T follicular helper cell (primary cell): Measurements from ENCODE around the gene DNAH9.

Source experiments
- DNase-seq: peaks from one replicate; pipeline ENCODE4 v3.0.0-alpha.2; 2020; ENCODE audit warnings: low read depth

Gene DNAH9

GRCh38 chr17:11589716-11590115 lies 8.6 kb upstream of the DNAH9 start:
- no peak for DNase-seq

DNA sequence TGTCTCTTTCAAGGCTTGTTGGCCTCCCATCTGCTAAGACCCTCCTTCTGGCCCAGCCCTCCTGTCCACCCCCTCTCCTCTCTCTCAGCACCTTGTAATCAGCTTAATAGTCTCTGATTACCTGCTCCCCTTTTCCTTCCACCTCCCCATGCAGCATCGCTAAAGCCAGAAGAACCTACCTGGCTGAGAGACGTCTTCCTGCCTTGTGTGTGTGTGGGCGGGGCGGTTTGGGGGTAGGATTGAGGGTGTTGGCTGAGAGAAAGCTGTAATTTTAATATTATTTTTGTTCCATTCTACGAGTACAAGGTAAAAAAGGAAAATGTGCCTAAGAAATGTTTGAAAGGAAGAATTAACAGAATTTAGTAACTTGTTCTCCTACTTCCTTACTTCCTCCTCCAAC lies 3.4 kb downstream of the DNAH9 start:
- DNase-seq: no peak

DNA sequence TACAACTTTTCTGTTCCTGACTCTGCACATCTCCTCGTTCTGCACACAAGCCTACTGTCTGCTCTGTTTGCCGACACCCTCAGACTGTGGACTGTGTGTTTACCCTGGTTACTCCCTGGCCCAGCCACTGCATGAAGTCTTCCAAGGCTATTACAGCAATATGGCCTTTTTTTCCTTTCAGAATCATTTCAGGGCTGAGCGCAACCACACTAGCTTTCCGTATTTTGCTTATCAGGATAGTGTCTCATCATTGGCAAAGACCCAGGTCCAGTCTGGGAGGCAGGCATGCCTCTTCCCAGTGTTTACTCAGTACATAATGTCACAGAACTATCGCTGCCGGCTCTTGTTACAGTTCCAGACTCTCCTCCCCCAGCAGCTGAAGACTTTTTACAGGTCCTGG lies 10.1 kb downstream of the DNAH9 start:
- no peak for DNase-seq

DNA sequence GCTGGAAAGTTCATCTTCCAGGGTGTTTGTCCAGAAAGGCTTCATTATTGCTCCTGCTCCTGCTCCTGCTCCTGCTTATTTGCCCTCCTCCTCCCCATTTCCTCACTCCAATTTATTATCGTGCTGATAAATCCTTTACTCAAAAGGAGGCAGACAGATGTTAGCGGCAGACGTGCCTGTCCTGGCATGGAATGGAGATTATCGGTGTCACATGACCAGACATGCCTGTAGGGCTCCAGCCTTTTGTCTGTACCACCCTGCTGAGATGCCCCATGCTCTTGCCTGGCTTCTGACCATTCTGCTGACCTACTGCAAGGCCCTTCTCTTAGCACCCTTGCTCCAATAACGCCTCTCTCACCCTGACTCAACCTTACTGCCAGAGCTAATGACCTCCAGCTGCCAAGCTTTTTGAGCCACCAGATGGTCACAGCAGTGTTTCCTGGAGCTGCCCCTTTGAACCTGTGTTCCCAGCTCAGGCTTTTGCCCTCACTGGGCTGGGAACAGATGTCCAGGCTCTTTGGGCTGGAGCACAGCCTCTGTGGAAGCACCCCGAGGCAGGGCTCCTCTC lies 12.8 kb downstream of the DNAH9 start:
- no peak for DNase-seq

GRCh38 chr17:11612956-11613355 lies 14.7 kb downstream of the DNAH9 start:
- DNase-seq: no peak

GRCh38 chr17:11618861-11619566 lies 20.7 kb downstream of the DNAH9 start:
- no peak for DNase-seq

DNA sequence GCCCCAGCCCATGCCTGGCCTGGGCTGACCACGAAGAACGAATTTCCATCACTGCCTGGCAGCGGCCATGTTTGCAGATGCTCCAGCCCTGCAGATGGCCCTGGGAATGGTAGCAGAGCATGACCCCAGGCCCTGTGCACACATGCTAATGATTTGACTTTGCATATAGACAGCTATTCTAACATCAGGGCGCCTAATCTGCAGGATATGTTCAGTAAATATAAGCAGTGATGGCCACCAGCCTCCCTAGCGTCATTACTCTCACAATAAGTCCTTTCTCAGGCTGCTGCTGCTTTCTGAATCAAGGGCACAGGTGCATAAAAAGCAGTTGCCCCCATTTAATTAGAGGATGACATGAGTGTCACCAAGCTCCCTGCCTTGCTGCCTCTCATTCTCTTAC lies 24.2 kb downstream of the DNAH9 start:
- no peak for DNase-seq

DNA sequence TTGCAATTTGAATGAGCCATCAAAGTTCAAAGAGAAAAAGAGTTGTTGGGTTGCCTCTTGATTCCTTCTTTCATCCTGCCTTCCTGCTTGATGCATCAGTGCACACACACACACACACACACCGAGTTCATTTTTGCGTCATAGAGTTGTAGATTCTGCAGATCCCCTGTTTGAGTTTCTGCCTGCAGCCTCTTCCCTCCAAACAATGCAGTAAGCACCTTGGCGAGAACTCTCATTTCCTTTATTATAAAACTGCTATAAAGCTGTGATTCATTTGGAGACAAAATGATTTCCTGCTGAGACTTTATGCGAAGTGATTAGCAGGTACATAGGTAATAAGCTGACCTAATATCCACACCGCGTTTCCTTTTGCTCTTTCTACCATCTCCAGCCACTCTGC lies 26.7 kb downstream of the DNAH9 start:
- DNase-seq: no peak

- no peak for DNase-seq
These were observed 27.6 kb downstream of the DNAH9 start for GRCh38 chr17:11625878-11626277.

DNA sequence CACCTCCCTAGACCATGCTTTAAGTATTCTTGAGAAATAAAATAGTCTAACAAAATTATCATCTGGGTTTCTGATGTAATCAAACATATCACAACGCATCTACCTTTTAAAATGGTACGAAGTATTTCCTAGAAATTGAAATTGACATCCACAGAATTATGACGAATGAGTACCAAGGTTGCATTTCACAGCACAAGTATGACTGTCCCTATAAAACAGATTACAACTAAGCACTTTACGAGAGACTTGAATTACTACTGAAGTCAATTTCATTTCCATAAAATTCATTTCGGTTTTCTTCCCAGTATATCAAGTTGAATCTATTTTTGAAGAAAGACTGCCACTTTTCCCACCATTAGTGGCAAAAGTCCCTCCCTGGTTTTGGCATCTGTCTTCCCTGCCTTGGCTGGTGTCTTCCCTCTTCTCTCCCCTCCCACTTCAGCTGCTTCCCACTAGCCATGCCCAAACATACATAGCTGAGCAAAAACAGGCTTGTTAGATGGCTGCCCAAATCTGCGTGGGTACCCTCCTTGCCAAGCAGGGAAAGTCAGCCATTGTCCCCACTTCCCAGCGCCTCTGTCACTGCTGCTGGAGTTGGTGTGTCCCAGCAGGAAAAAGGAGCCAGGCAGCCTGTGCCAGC lies 29.2 kb downstream of the DNAH9 start:
- DNase-seq: no peak

- no peak for DNase-seq
These were observed 30.1 kb downstream of the DNAH9 start for GRCh38 chr17:11628374-11628773.

GRCh38 chr17:11628831-11629230 lies 30.6 kb downstream of the DNAH9 start:
- DNase-seq: no peak

DNA sequence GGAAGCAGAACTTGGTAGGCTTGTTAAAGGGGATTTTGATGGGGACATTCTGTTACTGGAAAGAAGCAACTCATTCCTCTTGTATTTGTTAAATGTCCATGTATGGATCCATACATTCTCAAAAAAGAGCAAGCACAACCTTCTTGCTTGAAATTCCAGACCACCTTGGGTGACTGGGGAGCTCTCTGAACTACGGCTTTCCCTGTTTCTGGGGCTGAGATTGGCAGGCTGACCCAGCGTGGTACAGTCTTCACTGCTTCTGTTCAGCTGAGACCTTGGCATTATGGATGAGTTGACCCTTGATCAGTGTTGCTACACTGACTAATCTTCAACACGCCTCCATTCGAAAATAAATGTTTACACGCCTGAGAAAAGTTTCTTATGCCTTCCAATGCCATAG lies 38.5 kb downstream of the DNAH9 start:
- no peak for DNase-seq

DNA sequence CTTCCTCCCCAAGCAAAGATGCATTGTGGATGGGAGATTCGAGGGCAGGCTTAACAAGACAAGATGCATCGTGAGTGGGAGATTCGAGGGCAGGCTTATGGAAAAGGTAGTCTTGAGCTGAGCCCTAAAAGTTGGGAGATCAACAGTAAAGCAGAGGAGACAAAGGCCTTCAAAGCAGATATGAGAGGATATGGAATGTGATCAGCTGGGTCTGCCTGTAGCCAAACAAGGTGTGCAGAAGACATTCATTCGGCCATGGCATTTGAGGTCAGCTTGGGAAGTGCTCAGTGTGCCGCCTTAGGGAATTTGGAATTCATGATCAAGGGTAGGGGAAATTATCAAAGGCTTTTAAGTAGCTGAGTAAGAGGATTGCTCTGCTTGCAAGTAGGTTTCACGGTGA lies 39.5 kb downstream of the DNAH9 start:
- no peak for DNase-seq

- DNase-seq: no peak
These were observed 40.5 kb downstream of the DNAH9 start for GRCh38 chr17:11638700-11639265.

DNA sequence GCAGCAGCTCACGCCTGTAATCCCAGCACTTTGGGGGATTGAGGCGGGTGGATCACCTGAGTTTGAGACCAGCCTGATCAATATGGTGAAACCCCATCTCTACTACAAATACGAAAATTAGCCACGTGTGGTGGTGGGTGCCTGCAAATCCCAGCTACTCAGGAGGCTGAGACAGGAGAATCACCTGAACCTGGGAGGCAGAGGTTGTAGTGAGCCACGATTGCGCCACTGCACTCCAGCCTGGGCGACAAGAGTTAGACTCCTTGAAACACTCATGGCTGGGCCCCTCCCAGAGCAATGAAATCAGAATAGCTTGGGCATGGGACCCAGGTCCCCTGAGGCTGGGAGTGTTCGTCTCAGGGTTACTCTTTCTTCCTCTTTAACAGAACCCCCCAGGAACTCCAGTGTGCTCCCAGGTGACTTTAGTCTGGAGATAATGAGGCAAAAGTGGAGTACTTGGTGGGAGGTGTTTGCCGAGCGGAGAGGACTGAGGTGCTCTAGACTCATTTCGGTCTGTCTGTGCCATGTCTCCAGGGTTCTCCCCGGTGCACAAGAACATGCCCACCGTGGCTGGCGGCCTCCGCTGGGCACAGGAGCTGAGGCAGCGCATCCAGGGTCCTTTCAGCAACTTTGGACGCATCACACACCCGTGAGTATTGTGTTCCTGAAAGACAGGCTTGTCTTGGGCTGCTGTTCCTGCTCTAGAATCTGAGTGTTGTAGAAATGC lies 41.6 kb downstream of the DNAH9 start:
- no peak for DNase-seq

GRCh38 chr17:11640463-11640814 lies 42.2 kb downstream of the DNAH9 start:
- no peak for DNase-seq

DNA sequence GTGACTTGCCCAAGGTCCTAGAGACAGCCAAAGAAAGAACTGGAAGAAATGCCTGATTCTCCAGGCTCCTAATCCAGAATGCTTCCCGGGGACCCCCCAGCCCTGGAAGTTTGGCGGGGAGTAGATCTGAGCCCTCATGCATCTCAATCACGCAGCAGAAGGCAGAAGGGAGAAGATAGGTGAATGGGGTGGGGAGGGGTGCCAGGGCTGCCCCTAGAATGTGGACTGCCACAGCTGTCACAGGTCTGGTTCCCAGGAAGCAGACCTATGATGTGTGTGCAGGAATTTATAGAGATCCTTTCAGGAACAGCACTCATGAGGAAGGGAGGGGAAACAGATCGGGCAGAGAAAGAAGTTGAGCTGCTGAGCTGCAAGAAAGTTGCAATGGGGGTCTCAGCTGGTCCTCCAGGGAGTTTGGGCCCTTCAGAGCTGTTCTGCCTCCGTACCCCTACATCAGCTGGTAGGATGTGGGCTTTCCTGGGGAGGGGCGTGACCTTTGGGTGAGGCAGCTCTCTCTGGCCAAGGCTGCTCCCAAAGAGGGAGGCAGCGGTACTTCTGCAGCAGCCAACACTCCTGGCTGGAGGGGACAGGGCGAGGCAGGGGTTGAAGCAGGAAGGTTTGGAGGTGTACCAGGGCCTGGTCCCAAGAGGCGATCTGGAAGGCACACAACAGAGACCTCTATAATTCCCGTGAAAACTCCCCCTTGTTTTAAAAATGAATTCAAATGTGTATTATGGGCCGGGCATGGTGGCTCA lies 43.4 kb downstream of the DNAH9 start:
- no peak for DNase-seq

DNA sequence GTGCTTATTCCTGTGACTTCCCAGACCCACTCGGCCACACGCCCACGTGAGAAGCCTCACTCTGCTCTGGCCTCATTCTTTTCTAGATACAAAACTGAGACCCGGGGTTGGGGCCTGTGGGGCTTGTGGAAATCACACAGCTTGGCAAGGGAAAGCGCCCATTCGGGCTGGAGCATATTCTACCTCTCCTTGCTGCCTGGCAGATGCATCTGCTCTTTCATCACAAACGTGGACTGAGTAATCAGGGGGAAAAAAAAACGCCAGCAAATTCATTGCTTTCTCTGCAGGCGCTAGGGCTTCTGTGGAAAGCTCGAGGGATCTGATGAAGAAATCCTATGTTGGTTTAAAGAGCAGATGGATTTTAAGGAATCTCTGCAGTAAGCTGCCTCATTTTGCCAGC lies 44.4 kb downstream of the DNAH9 start:
- no peak for DNase-seq

- no peak for DNase-seq
These were observed 45.6 kb downstream of the DNAH9 start for GRCh38 chr17:11643851-11644250.

DNA sequence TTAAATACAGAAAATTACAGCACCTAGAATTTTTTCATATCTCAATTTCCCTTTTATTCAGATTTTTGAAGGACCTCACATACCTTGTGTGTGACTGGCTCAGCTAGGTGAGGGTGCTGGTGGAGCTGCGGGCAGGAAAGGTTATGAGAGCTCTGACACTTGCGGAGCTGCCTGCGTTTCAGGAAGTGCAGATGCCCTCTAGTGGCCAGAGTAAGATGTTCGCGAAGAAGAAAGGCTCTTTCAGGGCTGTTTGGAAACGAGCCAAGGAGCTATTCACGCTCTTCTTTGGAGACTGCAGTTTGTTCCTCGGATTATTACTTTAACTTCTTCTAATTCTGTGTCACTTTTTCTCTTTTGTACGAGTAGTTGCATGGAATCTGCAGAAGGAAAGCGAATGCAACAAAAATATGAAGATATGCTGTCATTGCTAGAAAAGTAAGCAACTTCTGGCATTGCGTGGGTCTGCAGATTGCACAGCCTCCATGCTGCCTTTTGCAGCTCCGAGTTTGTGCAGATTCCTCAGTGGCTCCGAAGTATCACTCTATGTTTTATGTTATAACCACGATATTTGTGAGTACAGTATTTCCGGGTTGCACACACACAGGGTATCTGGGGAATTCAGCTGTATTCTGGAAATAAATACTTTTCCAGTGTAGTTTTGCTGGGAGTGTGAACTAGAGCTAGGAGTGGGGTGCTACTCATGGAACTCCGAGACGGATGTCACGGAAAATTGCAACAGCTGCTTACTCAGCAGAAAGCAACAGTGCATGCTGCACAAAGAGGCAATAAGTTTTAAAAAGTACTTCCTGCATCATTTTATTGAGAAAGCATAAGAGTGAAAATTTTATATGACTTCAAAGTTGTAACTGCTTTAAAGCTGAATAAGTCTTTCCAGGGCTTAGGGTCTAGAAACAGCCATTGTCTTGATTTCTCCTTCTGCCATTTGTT lies 46.3 kb downstream of the DNAH9 start:
- peak; percentile 9 for DNase-seq
